ENCODE results near the gene RAB8B. TPM values are rescaled to one million over a fixed set of nuclear protein-coding genes. Genes with fewer than 3 reads are reported as not detected.

Gene RAB8B
- total and polyA plus RNA-seq, 3 donors from 2014 or later = 19.3 to 38.7 (median 20.8) TPM

DNA sequence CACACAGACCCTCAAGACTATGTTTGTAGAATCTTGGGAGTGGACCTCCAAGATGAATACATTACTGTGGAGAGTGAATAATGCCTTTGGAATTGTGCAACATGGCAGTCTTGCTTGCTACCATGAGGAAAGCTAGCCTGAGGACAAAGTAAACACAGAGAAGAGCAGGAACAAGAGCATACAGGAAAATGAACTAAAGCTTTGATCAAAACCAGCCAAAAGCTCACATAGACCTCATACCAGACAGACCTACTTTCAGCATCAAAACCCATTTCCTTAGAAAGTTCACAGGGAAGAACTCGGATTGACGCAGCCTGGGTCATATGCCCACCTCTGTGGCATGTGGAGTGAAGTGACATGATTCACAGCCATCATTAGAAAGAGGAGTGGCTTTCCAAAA, 3.3 kb upstream of the RAB8B start:
- H3K9me3 ChIP-seq = no peaks in the 10 kb centered on the region
- DNase-seq = no peak
- H3K4me3 ChIP-seq = no peak overlapping the region
- no peaks in the 10 kb centered on the region for H3K36me3 ChIP-seq (ENCODE audit: low read depth, missing control alignments)
- H3K27me3 ChIP-seq = no peaks in the 10 kb centered on the region
- peaks cover 9% of the 10 kb centered on the region for H3K4me1 ChIP-seq
- H3K27ac ChIP-seq = no peak overlapping the region
- TF ChIP-seq, protein P1, sequence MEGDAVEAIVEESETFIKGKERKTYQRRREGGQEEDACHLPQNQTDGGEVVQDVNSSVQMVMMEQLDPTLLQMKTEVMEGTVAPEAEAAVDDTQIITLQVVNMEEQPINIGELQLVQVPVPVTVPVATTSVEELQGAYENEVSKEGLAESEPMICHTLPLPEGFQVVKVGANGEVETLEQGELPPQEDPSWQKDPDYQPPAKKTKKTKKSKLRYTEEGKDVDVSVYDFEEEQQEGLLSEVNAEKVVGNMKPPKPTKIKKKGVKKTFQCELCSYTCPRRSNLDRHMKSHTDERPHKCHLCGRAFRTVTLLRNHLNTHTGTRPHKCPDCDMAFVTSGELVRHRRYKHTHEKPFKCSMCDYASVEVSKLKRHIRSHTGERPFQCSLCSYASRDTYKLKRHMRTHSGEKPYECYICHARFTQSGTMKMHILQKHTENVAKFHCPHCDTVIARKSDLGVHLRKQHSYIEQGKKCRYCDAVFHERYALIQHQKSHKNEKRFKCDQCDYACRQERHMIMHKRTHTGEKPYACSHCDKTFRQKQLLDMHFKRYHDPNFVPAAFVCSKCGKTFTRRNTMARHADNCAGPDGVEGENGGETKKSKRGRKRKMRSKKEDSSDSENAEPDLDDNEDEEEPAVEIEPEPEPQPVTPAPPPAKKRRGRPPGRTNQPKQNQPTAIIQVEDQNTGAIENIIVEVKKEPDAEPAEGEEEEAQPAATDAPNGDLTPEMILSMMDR (IDR thresholded peaks at IDR 0.05) = no peak
- TF ChIP-seq POLR2A (IDR thresholded peaks at IDR 0.05) = no peak
- WGBS, 2 donors = 54 to 100% methylated on average over 2 of the region's 2 CpGs
- intact Hi-C loops (cut with DNase I; ENCODE audit: low total_unique reads) = no loop called here

DNA sequence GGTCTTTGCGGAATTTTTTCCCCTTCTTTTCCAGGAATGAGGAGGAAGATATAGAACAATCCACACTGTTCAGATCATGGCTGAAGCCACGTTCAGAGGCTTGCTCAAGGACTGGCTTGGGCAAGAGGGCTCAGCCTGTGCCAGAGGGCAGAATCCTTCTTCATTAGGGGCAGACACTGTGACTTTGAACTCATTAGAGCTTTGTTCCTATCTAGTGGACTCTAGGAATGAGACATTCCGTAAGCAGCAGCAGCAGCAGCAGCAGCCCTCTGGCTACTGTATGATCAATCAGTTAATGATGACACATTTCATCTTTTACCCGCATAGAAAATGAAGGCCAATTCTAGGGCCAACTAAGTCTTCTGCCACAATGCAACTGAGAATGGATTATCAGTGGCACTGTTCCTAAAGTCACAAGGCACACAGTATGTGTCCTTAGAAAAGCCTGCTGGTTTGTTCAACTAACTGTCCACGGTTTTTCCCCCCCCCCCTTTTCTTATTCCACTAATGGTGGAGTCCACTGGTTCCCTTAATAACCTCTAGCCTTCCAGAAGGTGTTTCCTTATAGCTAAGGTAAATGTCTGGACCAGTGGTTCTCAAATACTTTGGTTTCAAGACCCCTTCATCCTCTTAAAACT, 1.7 kb upstream of the RAB8B start:
- Histone ChIP-seq H3K4me1 (peaks cover 10% of the 10 kb centered on the region), H3K27ac (no peak overlapping the region), H3K36me3 (ENCODE audit: low read depth, missing control alignments) (no peaks in the 10 kb centered on the region), H3K4me3 (no peak overlapping the region), H3K27me3 (no peaks in the 10 kb centered on the region), H3K9me3 (no peaks in the 10 kb centered on the region)
- TF ChIP-seq, protein P1 (IDR thresholded peaks at IDR 0.05) = no peak
- TF ChIP-seq POLR2A (IDR thresholded peaks at IDR 0.05) = no peak
- no peak for DNase-seq
- intact Hi-C loops (cut with DNase I; ENCODE audit: low total_unique reads) = no loop called here
- WGBS, 2 donors = 65 to 73% methylated on average over 5 of the region's 5 CpGs

DNA sequence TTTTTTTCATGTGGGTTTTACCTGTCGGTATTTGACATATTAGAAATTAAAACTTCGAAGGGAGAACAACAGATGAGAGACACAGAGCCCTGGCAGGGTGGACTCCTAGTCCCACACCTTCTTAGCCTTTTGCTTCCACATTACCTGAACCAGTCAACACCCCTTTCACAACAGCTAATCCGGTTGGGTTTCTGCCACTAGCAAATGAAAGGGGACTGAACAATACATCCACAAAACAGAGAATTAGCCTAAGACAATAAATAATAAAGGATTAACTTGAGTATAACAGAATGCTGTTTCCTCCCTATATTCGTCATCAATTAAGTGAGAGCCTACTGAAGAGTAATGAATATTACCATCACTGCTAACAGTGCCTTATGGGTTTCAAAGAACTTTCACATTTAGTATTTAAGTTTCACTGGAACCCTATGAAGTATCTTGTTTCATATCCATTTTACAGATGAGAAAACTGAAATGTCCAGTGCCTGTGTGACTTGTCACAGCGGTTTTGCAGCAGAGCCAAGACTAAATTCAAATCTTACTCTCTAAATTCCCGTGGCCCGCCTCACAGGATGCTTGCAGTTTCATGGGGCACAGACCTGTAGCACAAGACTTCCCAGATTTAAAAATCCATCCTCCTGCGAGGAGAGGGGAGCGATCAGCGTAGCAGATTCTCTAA, 1.0 kb upstream of the RAB8B start:
- intact Hi-C loops (cut with DNase I; ENCODE audit: low total_unique reads) = no loop called here
- DNase-seq = no peak
- WGBS, 2 donors = 28 to 32% methylated on average over 9 to 10 of the region's 10 CpGs
- Histone ChIP-seq H3K4me1 (peaks cover 10% of the 10 kb centered on the region), H3K9me3 (no peaks in the 10 kb centered on the region), H3K36me3 (ENCODE audit: low read depth, missing control alignments) (no peaks in the 10 kb centered on the region), H3K4me3 (peak overlapping the region; percentile 82 to 96), H3K27ac (no peak overlapping the region), H3K27me3 (no peaks in the 10 kb centered on the region)
- TF ChIP-seq POLR2A (IDR thresholded peaks at IDR 0.05) = no peak
- TF ChIP-seq, protein P1 (IDR thresholded peaks at IDR 0.05) = no peak

DNA sequence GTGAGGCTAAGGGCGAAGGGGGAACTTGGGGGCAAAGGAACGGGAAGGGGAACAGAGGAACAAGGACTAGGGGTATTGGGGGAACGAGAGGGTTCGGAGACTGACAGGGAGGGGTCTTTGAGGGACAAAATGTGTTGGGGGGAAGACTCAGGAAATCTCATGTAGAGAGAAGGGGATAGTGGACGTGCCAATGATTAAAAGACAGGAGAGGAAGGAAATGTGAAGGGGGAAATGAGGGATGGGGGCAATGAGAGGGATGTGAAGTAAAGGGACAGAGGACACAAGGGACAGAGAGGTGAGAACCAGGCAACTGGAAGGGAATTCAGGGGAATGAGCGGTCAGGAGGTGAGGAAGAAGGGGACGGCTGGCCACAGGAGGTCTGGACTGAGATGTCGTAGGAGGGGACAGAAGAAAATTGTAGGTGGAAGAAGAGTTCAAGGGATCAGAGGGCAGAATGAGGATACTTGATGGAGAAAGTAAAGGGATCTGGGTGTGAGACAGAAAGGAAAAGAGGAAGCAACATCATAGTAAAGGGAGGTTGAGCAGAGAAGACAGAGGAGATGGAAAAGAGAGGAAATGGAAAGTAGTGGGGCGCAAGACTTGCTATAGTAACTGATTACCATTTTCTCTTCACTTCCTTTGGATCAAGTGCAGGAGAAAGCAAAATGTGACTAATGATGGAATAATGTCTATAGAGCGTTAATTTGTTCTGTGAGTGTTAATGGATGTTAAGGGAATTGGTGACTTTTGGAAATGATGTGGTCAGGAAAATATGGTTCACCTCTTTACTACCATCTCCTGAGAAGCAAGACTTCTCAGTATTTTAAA, 749 bp downstream of the RAB8B start:
- TF ChIP-seq, protein P1 (IDR thresholded peaks at IDR 0.05) = no peak
- intact Hi-C loops (cut with DNase I; ENCODE audit: low total_unique reads) = no loop called here
- Histone ChIP-seq H3K4me1 (peaks cover 23% of the 10 kb centered on the region), H3K27me3 (no peaks in the 10 kb centered on the region), H3K4me3 (peak overlapping the region; percentile 82 to 96), H3K36me3 (ENCODE audit: low read depth, missing control alignments) (no peaks in the 10 kb centered on the region), H3K9me3 (no peaks in the 10 kb centered on the region), H3K27ac (peak overlapping the region; percentile 86 to 87)
- 8 to 9% methylated on average over 10 of the region's 10 CpGs for WGBS, 2 donors
- DNase-seq = no peak

All from testis (tissue), 3 donors.